ENCODE data around the gene MYCBP2. TPM values are rescaled to one million over a fixed set of nuclear protein-coding genes. Genes with fewer than 3 reads are reported as not detected.

The MYCBP2 gene
- total and polyA plus RNA-seq, 4 donors = 12.1 to 86.4 (median 30.0) TPM

GRCh38 chr13:77056886-77057285 lies 270.0 kb downstream of the MYCBP2 start (continued):
- TF ChIP-seq, protein P1, sequence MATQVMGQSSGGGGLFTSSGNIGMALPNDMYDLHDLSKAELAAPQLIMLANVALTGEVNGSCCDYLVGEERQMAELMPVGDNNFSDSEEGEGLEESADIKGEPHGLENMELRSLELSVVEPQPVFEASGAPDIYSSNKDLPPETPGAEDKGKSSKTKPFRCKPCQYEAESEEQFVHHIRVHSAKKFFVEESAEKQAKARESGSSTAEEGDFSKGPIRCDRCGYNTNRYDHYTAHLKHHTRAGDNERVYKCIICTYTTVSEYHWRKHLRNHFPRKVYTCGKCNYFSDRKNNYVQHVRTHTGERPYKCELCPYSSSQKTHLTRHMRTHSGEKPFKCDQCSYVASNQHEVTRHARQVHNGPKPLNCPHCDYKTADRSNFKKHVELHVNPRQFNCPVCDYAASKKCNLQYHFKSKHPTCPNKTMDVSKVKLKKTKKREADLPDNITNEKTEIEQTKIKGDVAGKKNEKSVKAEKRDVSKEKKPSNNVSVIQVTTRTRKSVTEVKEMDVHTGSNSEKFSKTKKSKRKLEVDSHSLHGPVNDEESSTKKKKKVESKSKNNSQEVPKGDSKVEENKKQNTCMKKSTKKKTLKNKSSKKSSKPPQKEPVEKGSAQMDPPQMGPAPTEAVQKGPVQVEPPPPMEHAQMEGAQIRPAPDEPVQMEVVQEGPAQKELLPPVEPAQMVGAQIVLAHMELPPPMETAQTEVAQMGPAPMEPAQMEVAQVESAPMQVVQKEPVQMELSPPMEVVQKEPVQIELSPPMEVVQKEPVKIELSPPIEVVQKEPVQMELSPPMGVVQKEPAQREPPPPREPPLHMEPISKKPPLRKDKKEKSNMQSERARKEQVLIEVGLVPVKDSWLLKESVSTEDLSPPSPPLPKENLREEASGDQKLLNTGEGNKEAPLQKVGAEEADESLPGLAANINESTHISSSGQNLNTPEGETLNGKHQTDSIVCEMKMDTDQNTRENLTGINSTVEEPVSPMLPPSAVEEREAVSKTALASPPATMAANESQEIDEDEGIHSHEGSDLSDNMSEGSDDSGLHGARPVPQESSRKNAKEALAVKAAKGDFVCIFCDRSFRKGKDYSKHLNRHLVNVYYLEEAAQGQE (IDR thresholded peaks at IDR 0.05) = no peak
- TF ChIP-seq FOXA1 (IDR thresholded peaks at IDR 0.05) (no peak), RXRA (IDR thresholded peaks at IDR 0.05) (no peak), HNF4G (IDR thresholded peaks at IDR 0.05) (no peak), GABPA (IDR thresholded peaks at IDR 0.05 in 1 of 2, conservative IDR thresholded peaks at IDR 0.05 in 1 of 2) (no peak)
- TF ChIP-seq, protein P2, sequence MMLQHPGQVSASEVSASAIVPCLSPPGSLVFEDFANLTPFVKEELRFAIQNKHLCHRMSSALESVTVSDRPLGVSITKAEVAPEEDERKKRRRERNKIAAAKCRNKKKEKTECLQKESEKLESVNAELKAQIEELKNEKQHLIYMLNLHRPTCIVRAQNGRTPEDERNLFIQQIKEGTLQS (IDR thresholded peaks at IDR 0.05) = no peak

- Histone ChIP-seq H3K36me3 (ENCODE audit: control insufficient read depth in 4 of 4, insufficient read depth in 3 of 4, low read depth in 1 of 4, low read length in 3 of 4) (peaks cover 0 to 7% (median 6%) of the 10 kb centered on the region in 4 donors), H3K4me3 (ENCODE audit: low read depth in 1 of 3, low read length in 3 of 3) (peak overlapping the region in 2 of 3 donors; percentile 17 to 28)
- TF ChIP-seq YY1 (IDR thresholded peaks at IDR 0.05) (peak; percentile 13), FOXA2 (IDR thresholded peaks at IDR 0.05) (no peak), RAD21 (IDR thresholded peaks at IDR 0.05) (peak; percentile 21 to 23), FOXA1 (IDR thresholded peaks at IDR 0.05) (no peak), GABPA (IDR thresholded peaks at IDR 0.05 in 1 of 2, conservative IDR thresholded peaks at IDR 0.05 in 1 of 2) (no peak), NR2F2 (IDR thresholded peaks at IDR 0.05) (no peak), HNF4G (IDR thresholded peaks at IDR 0.05) (no peak), JUND (IDR thresholded peaks at IDR 0.05) (no peak), RXRA (IDR thresholded peaks at IDR 0.05) (peak in 1 of 2 donors; percentile 4), TAF1 (conservative IDR thresholded peaks at IDR 0.05) (no peak), EGR1 (IDR thresholded peaks at IDR 0.05; ENCODE audit: low read depth in 2 of 2) (no peak), MAX (IDR thresholded peaks at IDR 0.05) (no peak), CTCF (IDR thresholded peaks at IDR 0.05; ENCODE audit: low read depth, low read length, missing input control) (peak; percentile 3), SP1 (IDR thresholded peaks at IDR 0.05) (no peak), HNF4A (conservative IDR thresholded peaks at IDR 0.05) (no peak)
- TF ChIP-seq, protein P1 (IDR thresholded peaks at IDR 0.05) = no peak
- TF ChIP-seq, protein P3, sequence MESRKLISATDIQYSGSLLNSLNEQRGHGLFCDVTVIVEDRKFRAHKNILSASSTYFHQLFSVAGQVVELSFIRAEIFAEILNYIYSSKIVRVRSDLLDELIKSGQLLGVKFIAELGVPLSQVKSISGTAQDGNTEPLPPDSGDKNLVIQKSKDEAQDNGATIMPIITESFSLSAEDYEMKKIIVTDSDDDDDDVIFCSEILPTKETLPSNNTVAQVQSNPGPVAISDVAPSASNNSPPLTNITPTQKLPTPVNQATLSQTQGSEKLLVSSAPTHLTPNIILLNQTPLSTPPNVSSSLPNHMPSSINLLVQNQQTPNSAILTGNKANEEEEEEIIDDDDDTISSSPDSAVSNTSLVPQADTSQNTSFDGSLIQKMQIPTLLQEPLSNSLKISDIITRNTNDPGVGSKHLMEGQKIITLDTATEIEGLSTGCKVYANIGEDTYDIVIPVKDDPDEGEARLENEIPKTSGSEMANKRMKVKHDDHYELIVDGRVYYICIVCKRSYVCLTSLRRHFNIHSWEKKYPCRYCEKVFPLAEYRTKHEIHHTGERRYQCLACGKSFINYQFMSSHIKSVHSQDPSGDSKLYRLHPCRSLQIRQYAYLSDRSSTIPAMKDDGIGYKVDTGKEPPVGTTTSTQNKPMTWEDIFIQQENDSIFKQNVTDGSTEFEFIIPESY (IDR thresholded peaks at IDR 0.05) = no peak
- TF ChIP-seq, protein P2 (IDR thresholded peaks at IDR 0.05) = no peak
Observed at GRCh38 chr13:77056382-77056781, 270.5 kb downstream of the MYCBP2 start.

More at GRCh38 chr13:77056382-77056781, 270.5 kb downstream of the MYCBP2 start:
- no peak for DNase-seq (ENCODE audit: low spot score)
- Histone ChIP-seq H3K27ac (ENCODE audit: low read depth in 1 of 2, low read length in 2 of 2) (peak overlapping the region; percentile 55 to 69), H3K9me3 (ENCODE audit: control insufficient read depth in 4 of 4, low read length in 3 of 4) (no peaks in the 10 kb centered on the region), H3K9ac (ENCODE audit: low read depth in 1 of 2, low read length in 2 of 2) (peak overlapping the region in 1 of 2 donors; percentile 51), H3K27me3 (ENCODE audit: control insufficient read depth in 4 of 4, insufficient read depth in 4 of 4, low read length in 3 of 4) (no peaks in the 10 kb centered on the region), H3K4me1 (ENCODE audit: control insufficient read depth in 4 of 4, insufficient read depth in 4 of 4, low read length in 3 of 4) (peaks cover 10 to 45% (median 31%) of the 10 kb centered on the region in 4 donors)
- 39% methylated on average over 3 of the region's 3 CpGs for WGBS

Data from liver (tissue), 9 donors.